HG02943 (cell line): ENCODE measurements around the gene ZBTB49.

Source experiments
- ATAC-seq: cut with Tn5 transposase; IDR thresholded peaks from one replicate; pipeline ENCODE4 v1.9.1; 2021; ENCODE audit warnings: mild to moderate bottlenecking, low read depth, moderate library complexity; ENCODE audit not compliant: unreplicated experiment

ZBTB49 gene

GRCh38 chr4:4355302-4355701 lies 65.3 kb downstream of the ZBTB49 start:
- ATAC-seq, result no peak

GRCh38 chr4:4356106-4357041 lies 66.3 kb downstream of the ZBTB49 start:
- ATAC-seq, result no peak

- ATAC-seq, result no peak
Observed at GRCh38 chr4:4358093-4358854, 68.2 kb downstream of the ZBTB49 start.

- ATAC-seq, result no peak
Observed at GRCh38 chr4:4361883-4362282, 71.8 kb downstream of the ZBTB49 start.

GRCh38 chr4:4362991-4363697 lies 73.1 kb downstream of the ZBTB49 start:
- ATAC-seq, result no peak

- ATAC-seq, result no peak
Observed at GRCh38 chr4:4364061-4364460, 74.0 kb downstream of the ZBTB49 start.

- ATAC-seq, result no peak
Observed at GRCh38 chr4:4364486-4365208, 74.6 kb downstream of the ZBTB49 start.

- ATAC-seq, result no peak
Observed at GRCh38 chr4:4368809-4369580, 78.9 kb downstream of the ZBTB49 start.
